ENCODE measurements around the gene ARHGEF2.
A peak's percentile ranks its signal among the peaks of the same experiment; 100 is the strongest.
"Not testable (repeated sequence)": the region's sequence is repeated elsewhere in the genome, so short reads cannot be mapped to it uniquely, and the experiment has no call there.

The ARHGEF2 gene

DNA sequence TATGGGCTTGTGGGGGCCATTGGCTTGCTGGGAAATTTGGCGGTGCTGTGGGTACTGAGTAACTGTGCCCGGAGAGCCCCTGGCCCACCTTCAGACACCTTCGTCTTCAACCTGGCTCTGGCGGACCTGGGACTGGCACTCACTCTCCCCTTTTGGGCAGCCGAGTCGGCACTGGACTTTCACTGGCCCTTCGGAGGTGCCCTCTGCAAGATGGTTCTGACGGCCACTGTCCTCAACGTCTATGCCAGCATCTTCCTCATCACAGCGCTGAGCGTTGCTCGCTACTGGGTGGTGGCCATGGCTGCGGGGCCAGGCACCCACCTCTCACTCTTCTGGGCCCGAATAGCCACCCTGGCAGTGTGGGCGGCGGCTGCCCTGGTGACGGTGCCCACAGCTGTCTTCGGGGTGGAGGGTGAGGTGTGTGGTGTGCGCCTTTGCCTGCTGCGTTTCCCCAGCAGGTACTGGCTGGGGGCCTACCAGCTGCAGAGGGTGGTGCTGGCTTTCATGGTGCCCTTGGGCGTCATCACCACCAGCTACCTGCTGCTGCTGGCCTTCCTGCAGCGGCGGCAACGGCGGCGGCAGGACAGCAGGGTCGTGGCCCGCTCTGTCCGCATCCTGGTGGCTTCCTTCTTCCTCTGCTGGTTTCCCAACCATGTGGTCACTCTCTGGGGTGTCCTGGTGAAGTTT is 36.4 kb downstream of the ARHGEF2 start:
- DNase-seq = no peak

GRCh38 chr1:155940993-155941844 is 37.1 kb downstream of the ARHGEF2 start, which contains the start of gene RXFP4:
TSS of gene RXFP4 (plus strand) at chr1:155941638. CDS start at chr1:155941710, 72 bp downstream.
- DNase-seq = no peak

DNA sequence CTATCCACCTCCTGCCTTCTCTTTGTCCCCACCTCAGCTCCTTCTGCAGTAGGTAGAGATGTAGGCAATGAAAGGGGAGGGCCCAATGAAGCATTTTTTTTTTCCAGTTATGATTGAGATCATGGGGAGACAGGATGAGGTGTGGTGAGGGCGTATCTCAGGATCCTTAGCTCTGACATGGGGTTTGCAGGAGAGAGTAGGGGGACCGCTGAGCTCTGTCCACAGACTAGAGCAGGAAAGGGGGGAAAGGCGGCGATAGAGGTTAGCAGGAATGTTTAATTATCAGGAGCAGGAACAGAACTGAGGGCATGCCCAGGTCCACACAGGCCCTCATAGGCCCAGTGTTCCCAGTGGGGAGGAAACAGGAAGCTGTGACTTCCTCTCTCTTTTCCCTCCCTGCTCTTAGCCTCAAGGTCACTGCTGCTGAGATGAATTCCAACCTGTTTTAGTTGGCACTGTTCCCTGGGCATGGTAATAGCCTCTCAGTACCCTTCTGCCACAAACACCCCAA is 37.8 kb downstream of the ARHGEF2 start:
- DNase-seq = peak; percentile 63

GRCh38 chr1:155938220-155938627 is 40.1 kb downstream of the ARHGEF2 start:
- peak; percentile 25 for DNase-seq

- DNase-seq = peak; percentile 14
Measured at GRCh38 chr1:155934936-155935590, 43.3 kb downstream of the ARHGEF2 start.

DNA sequence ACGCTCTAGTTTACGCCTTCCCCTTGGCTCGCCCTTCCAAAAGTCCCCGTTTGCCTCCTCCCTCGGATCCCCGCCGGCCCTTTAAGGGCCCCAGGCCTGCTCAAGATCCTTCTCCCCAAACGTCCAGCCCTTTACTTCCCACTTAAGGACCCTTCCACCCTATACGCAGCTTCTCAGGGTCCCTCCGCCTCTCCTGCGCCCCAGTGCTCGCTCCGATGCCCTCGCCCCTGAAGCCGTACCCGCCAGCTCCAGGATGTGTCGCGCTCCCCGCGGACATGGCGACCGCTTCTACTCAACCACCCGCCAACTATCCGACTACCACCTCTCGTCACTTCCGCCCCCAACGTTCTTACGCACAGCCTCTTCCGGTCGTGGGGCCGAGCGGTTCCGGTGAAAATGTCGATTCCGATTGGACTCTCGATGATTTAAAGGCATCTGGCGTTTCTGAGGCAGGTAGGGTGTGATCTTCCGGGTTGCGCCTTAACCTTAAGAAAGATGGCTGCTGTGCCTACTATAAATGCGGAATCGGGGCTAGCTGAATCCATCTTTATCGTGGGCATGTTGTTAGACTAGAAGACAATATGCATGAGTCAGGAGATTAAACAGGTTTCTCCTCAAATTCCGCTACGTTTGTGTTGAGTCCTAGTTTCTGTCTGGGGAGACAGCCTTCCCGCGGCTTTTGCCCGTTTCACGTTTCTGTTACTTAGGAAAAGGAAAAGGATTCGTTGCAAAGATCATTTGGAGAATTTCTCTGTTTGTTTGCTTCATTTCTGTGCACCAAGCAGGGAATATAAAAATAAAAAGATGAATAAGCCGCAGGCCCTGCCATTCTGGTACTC is 44.0 kb downstream of the ARHGEF2 start, which contains the start of gene KHDC4:
TSS of gene KHDC4 (minus strand) at position 317 of the 839 bp plus-strand sequence. CDS start at position 277, 40 bp downstream.
- DNase-seq = peak; percentile 95

- no peak for DNase-seq
Measured at GRCh38 chr1:155933591-155934096, 44.7 kb downstream of the ARHGEF2 start.

DNA sequence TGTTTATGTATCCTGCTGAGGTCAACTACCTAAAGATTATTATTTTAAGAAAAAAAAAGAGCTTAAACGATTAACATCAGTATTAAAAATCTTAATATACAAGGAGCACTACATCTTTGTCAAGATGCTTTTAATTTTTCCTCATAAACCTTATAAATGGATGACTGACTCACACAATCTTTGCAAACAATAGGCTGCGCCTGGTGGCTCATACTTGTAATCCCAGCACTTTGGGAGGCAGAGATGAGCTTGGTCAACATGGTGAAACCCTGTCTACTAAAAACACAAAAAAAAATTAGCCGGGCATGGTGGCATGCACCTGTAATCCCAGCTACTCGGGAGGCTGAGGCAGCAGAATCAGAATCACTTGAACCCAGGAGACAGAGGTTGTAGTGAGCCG is 45.9 kb downstream of the ARHGEF2 start:
- no peak for DNase-seq

GRCh38 chr1:155932081-155932480 is 46.3 kb downstream of the ARHGEF2 start:
- no peak for DNase-seq

DNA sequence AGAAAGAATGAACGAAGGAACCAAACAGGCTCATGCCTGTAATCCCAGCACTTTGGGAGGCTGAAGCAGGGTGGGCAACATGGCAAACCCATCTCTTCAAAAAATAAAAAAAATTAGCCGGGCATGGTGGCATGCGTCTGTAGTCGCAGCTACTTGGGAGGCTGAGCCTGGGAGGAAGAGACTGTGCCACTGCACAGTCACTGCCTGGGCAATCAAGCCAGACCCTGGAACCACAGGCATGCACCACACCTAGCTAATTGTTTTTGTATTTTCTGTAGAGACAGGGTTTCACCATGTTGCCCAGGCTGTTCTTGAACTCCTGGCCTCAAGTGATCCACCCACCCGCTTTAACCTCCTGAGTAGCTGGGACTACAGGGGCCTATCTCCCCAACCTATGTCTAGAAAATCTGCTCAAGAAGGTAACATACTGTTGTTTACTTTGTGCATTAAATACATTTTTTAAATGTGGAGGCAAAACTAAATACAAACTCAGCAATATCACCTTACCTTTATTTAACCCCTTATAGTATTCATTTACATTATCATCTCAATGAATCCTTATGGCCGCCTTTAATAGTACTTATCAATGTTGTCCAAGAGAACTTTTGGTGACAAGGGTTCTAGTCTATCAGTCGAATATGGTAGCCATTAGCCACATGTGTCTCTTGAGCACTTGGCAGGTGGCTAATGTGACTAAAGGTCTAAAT is 46.9 kb downstream of the ARHGEF2 start:
- DNase-seq = no peak

DNA sequence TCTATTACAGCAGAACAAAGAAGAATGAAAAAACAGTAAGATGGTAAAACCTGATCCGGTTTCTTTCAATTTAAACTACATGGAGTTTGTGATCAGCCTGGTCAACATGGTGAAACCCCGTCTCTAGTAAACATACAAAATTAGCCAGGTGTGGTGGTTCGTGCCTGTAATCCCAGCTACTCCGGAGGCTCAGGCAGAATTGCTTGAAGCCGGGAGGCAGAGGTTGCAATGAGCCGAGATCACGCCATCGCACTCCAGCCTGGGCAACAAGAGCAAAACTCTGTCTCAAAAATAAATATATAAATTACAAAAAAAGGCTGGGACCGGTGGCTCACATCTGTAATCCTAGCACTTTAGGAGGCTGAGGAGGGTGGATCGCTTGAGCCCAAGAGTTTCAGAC is 47.6 kb downstream of the ARHGEF2 start:
- not testable (repeated sequence) for DNase-seq

DNA sequence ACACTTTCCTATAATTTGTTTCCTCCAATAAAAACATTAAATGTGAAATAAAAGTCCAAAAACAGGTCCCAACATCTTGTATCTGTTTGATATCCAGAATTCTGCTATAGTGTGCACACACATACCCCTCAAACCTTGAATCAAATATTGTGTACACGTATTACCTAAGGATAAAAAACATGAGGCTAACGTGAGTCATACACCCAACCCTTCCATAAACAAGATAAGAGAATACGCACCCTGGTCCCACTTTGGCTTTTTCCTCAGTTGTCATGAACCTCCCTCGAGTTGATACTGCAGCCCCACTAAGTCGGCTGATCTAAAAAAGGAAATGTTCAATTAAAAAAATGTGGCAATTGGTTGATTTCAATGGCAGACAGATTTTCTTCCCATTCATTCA is 49.3 kb downstream of the ARHGEF2 start:
- DNase-seq = no peak

GRCh38 chr1:155925506-155925905 is 52.8 kb downstream of the ARHGEF2 start:
- no peak for DNase-seq

DNA sequence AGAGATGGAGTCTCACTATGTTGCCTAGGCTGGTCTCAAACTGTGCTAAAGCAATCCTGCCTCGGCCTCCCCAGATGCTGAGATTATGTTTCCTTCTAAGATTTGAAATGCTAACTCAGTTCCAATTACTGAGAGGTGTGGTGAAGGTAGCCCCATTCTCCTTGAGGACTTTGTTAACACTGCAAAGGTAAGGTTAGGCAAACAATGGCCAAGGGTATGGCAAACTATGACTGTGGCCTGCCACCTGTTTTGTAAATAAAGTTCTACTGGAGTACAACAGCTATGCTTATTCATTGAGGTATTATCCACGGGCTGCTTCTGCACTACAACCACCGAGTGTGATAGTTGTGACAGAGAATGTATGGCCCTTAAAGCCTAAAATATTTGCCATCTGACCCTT is 57.6 kb downstream of the ARHGEF2 start:
- no peak for DNase-seq

- no peak for DNase-seq
Measured at GRCh38 chr1:155919801-155920200, 58.5 kb downstream of the ARHGEF2 start.

- no peak for DNase-seq
Measured at GRCh38 chr1:155918660-155919059, 59.7 kb downstream of the ARHGEF2 start.

GRCh38 chr1:155913969-155914757 is 64.2 kb downstream of the ARHGEF2 start:
- DNase-seq = no peak

- DNase-seq = no peak
Measured at GRCh38 chr1:155912056-155912536, 66.3 kb downstream of the ARHGEF2 start.

GRCh38 chr1:155911156-155912055 is 66.9 kb downstream of the ARHGEF2 start, which contains the start of gene RIT1:
TSS of gene RIT1 (minus strand) at chr1:155911349. CDS start at chr1:155910761, 588 bp downstream.
- no peak for DNase-seq

All from NCI-H2029 treated with DMSO at 0.1 percent for 48 hours (cell line).